ENCODE results near the gene FTCD.

GRCh38 chr21:46114963-46115362 lies 40.4 kb downstream of the FTCD start:
- no peak for TF ChIP-seq CTCF (IDR thresholded peaks at IDR 0.05)
- TF ChIP-seq POLR2A (IDR thresholded peaks at IDR 0.05): no peak

All from uterus (tissue), 2 donors.